Measurements from ENCODE around the gene DACH1.

DNA sequence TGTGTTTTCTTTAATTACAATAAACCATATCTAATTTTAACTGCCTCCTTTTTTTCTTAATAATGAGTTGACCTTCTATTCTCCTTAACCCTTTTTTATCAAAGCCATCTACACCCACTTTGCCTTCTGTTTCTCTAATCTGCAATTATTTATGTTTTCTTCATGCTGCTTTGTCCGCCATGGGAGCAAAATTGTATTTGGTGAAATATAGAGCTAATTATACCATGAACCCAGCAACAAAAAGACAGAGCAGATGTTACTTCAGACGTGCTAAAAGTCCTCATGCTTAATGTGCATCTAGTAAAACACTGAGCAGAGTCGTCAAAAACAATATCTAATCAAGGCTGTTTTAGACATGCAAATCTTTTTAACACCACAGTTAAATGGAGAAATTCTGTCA lies 264.7 kb downstream of the DACH1 start:
- TF ChIP-seq ESRRA (CRISPR knock-in tag; IDR thresholded peaks at IDR 0.05; ENCODE audit: borderline replicate concordance) = no peak
- no peak for TF ChIP-seq MAX (CRISPR knock-in tag; IDR thresholded peaks at IDR 0.05)
- TF ChIP-seq CTCF (IDR thresholded peaks at IDR 0.05) = no peak
- no peak for TF ChIP-seq ZNF281 (CRISPR knock-in tag; IDR thresholded peaks at IDR 0.05)
- TF ChIP-seq, protein P1, sequence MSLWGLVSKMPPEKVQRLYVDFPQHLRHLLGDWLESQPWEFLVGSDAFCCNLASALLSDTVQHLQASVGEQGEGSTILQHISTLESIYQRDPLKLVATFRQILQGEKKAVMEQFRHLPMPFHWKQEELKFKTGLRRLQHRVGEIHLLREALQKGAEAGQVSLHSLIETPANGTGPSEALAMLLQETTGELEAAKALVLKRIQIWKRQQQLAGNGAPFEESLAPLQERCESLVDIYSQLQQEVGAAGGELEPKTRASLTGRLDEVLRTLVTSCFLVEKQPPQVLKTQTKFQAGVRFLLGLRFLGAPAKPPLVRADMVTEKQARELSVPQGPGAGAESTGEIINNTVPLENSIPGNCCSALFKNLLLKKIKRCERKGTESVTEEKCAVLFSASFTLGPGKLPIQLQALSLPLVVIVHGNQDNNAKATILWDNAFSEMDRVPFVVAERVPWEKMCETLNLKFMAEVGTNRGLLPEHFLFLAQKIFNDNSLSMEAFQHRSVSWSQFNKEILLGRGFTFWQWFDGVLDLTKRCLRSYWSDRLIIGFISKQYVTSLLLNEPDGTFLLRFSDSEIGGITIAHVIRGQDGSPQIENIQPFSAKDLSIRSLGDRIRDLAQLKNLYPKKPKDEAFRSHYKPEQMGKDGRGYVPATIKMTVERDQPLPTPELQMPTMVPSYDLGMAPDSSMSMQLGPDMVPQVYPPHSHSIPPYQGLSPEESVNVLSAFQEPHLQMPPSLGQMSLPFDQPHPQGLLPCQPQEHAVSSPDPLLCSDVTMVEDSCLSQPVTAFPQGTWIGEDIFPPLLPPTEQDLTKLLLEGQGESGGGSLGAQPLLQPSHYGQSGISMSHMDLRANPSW (CRISPR knock-in tag; conservative IDR thresholded peaks at IDR 0.05; ENCODE audit: low read depth) = no peak
- no peak for TF ChIP-seq KAT7 (CRISPR knock-in tag; IDR thresholded peaks at IDR 0.05; ENCODE audit: borderline replicate concordance)
